Keratinocyte (primary cell): Measurements from ENCODE around the gene COL11A1.

Experiments used
- EZH2 ChIP-seq: IDR thresholded peaks from one replicate; pipeline ENCODE4 v1.6.1; 2012; ENCODE audit warnings: inconsistent platforms, mild to moderate bottlenecking, low read length, moderate library complexity
- TF ChIP-seq, protein P1 (sequence below), 3 experiments: IDR thresholded peaks in 1 of 3; conservative IDR thresholded peaks in 1 of 3; optimal IDR thresholded peaks in 1 of 3; 2 replicates in 2 of 3; 3 replicates in 1 of 3; pipeline versions ENCODE3 to v1.5.1; 2011; ENCODE audit warnings: low read length in 3 of 3, mild to moderate bottlenecking in 3 of 3, moderate library complexity in 2 of 3, control low read depth in 1 of 3, inconsistent platforms in 1 of 3; ENCODE audit not compliant: insufficient read depth in 2 of 3; ENCODE audit errors: extremely low read depth in 1 of 3

DNA sequence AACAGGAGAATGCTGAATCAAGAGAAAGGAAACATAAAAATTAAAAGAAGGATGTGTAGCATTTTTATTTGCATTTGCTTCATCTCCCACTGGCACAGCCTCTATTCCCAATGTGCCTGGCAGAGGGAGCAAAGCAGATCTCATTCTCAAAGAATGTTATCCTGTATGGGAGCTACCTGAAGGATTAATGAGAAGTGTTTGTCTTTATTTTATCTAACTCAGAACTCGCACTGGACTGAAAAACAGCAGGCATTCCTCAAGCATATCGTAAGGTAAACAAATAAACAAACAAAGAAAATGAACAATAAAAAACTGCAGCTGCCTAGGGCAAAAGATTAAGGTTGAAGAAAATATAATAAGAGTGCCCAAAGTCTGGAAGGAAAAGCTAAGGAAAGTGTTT is 12.7 kb upstream of the COL11A1 start:
- TF ChIP-seq, protein P1, sequence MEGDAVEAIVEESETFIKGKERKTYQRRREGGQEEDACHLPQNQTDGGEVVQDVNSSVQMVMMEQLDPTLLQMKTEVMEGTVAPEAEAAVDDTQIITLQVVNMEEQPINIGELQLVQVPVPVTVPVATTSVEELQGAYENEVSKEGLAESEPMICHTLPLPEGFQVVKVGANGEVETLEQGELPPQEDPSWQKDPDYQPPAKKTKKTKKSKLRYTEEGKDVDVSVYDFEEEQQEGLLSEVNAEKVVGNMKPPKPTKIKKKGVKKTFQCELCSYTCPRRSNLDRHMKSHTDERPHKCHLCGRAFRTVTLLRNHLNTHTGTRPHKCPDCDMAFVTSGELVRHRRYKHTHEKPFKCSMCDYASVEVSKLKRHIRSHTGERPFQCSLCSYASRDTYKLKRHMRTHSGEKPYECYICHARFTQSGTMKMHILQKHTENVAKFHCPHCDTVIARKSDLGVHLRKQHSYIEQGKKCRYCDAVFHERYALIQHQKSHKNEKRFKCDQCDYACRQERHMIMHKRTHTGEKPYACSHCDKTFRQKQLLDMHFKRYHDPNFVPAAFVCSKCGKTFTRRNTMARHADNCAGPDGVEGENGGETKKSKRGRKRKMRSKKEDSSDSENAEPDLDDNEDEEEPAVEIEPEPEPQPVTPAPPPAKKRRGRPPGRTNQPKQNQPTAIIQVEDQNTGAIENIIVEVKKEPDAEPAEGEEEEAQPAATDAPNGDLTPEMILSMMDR (optimal IDR thresholded peaks at IDR 0.05 in 1 of 3, IDR thresholded peaks at IDR 0.05 in 1 of 3, conservative IDR thresholded peaks at IDR 0.05 in 1 of 3; ENCODE audit: extremely low read depth in 1 of 3, insufficient read depth in 2 of 3, low read length in 3 of 3) = no peak
- no peak for TF ChIP-seq EZH2
